Endothelial cell of umbilical vein (primary cell): Measurements from ENCODE around the gene PAK4. TPM values are rescaled to one million over a fixed set of nuclear protein-coding genes. Genes with fewer than 3 reads are reported as not detected.

ENCODE experiments used
- BruUV-seq: library from RNA; stranded (reverse); fragments of 400-500 nt; replicated peaks from 2 replicates; lab custom pipeline; 2021; lab: Mats Ljungman, UMichigan
- CTCF ChIA-PET: fragments of 300-600, 350-600 bp; sonication (Branson Sonifier 250); formaldehyde crosslinking; loops from one replicate; lab custom pipeline; 2021; ENCODE audit warnings: antibody characterized with exemption, inconsistent platforms; lab: Charles Lee
- POLR2A ChIA-PET: fragments of 300-600, 350-600 bp; sonication (Branson Sonifier 250); formaldehyde crosslinking; loops from one replicate; lab custom pipeline; 2021; ENCODE audit warnings: antibody characterized with exemption, inconsistent platforms; lab: Charles Lee
- DNase-seq: peaks from one replicate; pipeline ENCODE4 v3.0.0-alpha.2; 2011; ENCODE audit warnings: low read depth, low spot score
- FAIRE-seq: peaks from 2 replicates; lab custom pipeline; 2011; peaks lifted over from hg19 to GRCh38; lab: Jason Lieb, UNC
- H2AFZ ChIP-seq: 2 replicates; pipeline ENCODE4 v1.6.0; 2012; ENCODE audit warnings: low read depth, low read length, control low read depth, inconsistent platforms
- H3K27ac ChIP-seq: 2 replicates; pipeline ENCODE4 v1.5.1; 2011; ENCODE audit warnings: low read depth, mild to moderate bottlenecking, control low read depth, low read length, moderate library complexity; ENCODE audit not compliant: insufficient read depth
- H3K27me3 ChIP-seq, 2 experiments: 2 replicates each; pipeline versions ENCODE4 v1.6.0 to v1.6.1; 2011; ENCODE audit warnings: low read length in 2 of 2, mixed read lengths in 1 of 2; ENCODE audit not compliant: control insufficient read depth in 2 of 2, insufficient read depth in 2 of 2
- H3K36me3 ChIP-seq, 2 experiments: 2 replicates in 1 of 2; 3 replicates in 1 of 2; pipeline ENCODE4 v1.5.1; 2011; ENCODE audit warnings: low read length in 2 of 2, mild to moderate bottlenecking in 1 of 2, moderate library complexity in 1 of 2; ENCODE audit not compliant: control insufficient read depth in 2 of 2, insufficient read depth in 2 of 2; ENCODE audit errors: extremely low read depth in 1 of 2
- H3K4me1 ChIP-seq: 3 replicates; pipeline ENCODE4 v1.5.1; 2011; ENCODE audit warnings: mild to moderate bottlenecking, low read length; ENCODE audit not compliant: control insufficient read depth, insufficient read depth; ENCODE audit errors: extremely low read depth
- H3K4me2 ChIP-seq: 2 replicates; pipeline ENCODE4 v1.6.1; 2011; ENCODE audit warnings: low read length, control low read depth, mixed read lengths; ENCODE audit not compliant: insufficient read depth
- H3K4me3 ChIP-seq, 3 experiments: fragments of 200-600 bp in 1 of 3; sonication (generic), shearing (Covaris generic) in 1 of 3; replicated peaks in 1 of 3; 2 replicates each; pipeline ENCODE4 v1.5.1; 2011 to 2016; ENCODE audit warnings: control low read depth in 3 of 3, low read length in 3 of 3, mild to moderate bottlenecking in 2 of 3, inconsistent platforms in 1 of 3, low read depth in 1 of 3, moderate library complexity in 1 of 3; ENCODE audit not compliant: insufficient read depth in 1 of 3
- H3K79me2 ChIP-seq: 2 replicates; pipeline ENCODE4 v1.6.0; 2012; ENCODE audit warnings: low read length, inconsistent platforms; ENCODE audit not compliant: control insufficient read depth, insufficient read depth
- H3K9ac ChIP-seq: replicated peaks from 2 replicates; pipeline ENCODE3; 2011; ENCODE audit warnings: low read length, control low read depth; ENCODE audit not compliant: insufficient read depth; ENCODE audit errors: extremely low read depth
- H3K9me1 ChIP-seq: replicated peaks from 3 replicates; pipeline ENCODE4 v1.6.0; 2011; ENCODE audit warnings: mild to moderate bottlenecking, low read length; ENCODE audit not compliant: control insufficient read depth, insufficient read depth; ENCODE audit errors: extremely low read depth
- H3K9me3 ChIP-seq: replicated peaks from 2 replicates; pipeline ENCODE4 v1.5.1; 2012; ENCODE audit warnings: low read length, inconsistent platforms; ENCODE audit not compliant: control insufficient read depth, insufficient read depth
- H4K20me1 ChIP-seq: replicated peaks from 2 replicates; pipeline ENCODE3; 2011; ENCODE audit warnings: mild to moderate bottlenecking, low read length; ENCODE audit not compliant: control insufficient read depth, insufficient read depth; ENCODE audit errors: extremely low read depth
- CTCF ChIP-seq, 2 donors: IDR thresholded peaks; 1 replicate in 1 of 2; 2 replicates in 1 of 2; pipeline ENCODE4 v1.5.1; 2011; ENCODE audit warnings: low read length in 2 of 2, mild to moderate bottlenecking in 2 of 2, moderate library complexity in 2 of 2, control low read depth in 1 of 2, inconsistent platforms in 1 of 2, low read depth in 1 of 2; ENCODE audit not compliant: insufficient read depth in 1 of 2; ENCODE audit errors: extremely low read depth in 1 of 2
- EZH2 ChIP-seq: IDR thresholded peaks from 2 replicates; pipeline ENCODE4 v1.6.1; 2012; ENCODE audit warnings: borderline replicate concordance, low read depth, mild to moderate bottlenecking, moderate library complexity, low read length, inconsistent platforms; ENCODE audit not compliant: severe bottlenecking
- FOS ChIP-seq: IDR thresholded peaks from 2 replicates; pipeline ENCODE4 v1.6.1; 2011; ENCODE audit warnings: mild to moderate bottlenecking, low read length, moderate library complexity, borderline replicate concordance; ENCODE audit not compliant: insufficient read depth
- GATA2 ChIP-seq: IDR thresholded peaks from 2 replicates; pipeline ENCODE4 v1.7.0; 2011; ENCODE audit warnings: low read depth, mild to moderate bottlenecking, moderate library complexity, mixed read lengths, low read length; ENCODE audit not compliant: insufficient read length, insufficient read depth
- JUN ChIP-seq: IDR thresholded peaks from 2 replicates; pipeline ENCODE4 v1.6.1; 2011; ENCODE audit warnings: borderline replicate concordance, low read depth; ENCODE audit not compliant: insufficient read length, insufficient read depth
- MYC ChIP-seq: IDR thresholded peaks from one replicate; pipeline ENCODE4 v1.6.1; 2011; ENCODE audit warnings: mild to moderate bottlenecking, low read depth, low read length
- POLR2A ChIP-seq: IDR thresholded peaks from 2 replicates; pipeline ENCODE4 v1.6.1; 2012; ENCODE audit warnings: low read depth, mild to moderate bottlenecking, control low read depth, low read length
- POLR2AphosphoS5 ChIP-seq: IDR thresholded peaks from 2 replicates; pipeline ENCODE4 v1.6.1; 2012; ENCODE audit warnings: low read depth, mild to moderate bottlenecking, control low read depth, low read length, moderate library complexity; ENCODE audit not compliant: insufficient read depth
- dilution Hi-C: fragments of 300-500 bp; cut with MboI; formaldehyde crosslinking; loops from one replicate; pipeline ENCODE4 v1.15.0; 2019; ENCODE audit warnings: low sequenced_read_pairs; ENCODE audit not compliant: extremely low pct_ligation_motif_present
- intact Hi-C: fragments of 100-400 bp; cut with micrococcal nuclease; formaldehyde crosslinking; loops from one replicate; pipeline ENCODE4 v1.10.0; 2022
- polyA plus RNA-seq, 4 experiments: library from polyadenylated mRNA; depleted of rRNA in 3 of 4; stranded (reverse) in 3 of 4; unstranded in 1 of 4; fragments of >200 nt; gene quantifications; 2 replicates each; pipeline versions ENCODE4 v1.2.1 to v1.2.3, GENCODE V29; 2011 to 2012; ENCODE audit warnings: missing spikeins in 1 of 4
- total RNA-seq: library from RNA; stranded (reverse); gene quantifications from 2 replicates; pipeline ENCODE4 v1.2.3, GENCODE V29; 2021
- TF ChIP-seq, protein P1 (sequence below): IDR thresholded peaks from 2 replicates; pipeline ENCODE4 v1.6.1; 2011; ENCODE audit not compliant: insufficient read depth, insufficient read length

Gene PAK4
- total and polyA plus RNA-seq, 2 donors (not counting 3 experiments of a cell fraction or from before 2014, with no cell fraction given) = 39.8 to 55.4 TPM

DNA sequence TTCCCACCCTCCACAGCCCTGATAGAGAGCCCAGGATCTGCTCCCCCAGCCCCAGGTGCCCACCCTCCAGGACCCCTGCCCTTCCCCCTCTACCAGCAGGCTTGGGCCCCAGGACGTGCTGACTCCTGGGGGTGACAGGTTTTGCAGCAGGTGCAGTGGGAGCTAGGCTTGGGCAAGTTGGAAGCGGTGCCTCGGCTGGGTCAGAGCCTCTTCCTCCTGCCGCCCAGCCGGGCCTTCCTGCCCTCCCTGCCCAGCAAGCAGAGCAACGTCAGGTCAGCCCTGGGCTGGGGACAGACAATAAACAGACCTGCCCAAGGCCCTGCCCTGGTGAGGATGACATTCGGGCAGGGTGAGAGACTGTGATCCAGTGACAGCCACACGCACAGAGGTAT, 62.0 kb downstream of the PAK4 start:
- dilution Hi-C loops = no loop called here

More for the DNA sequence above, 62.0 kb downstream of the PAK4 start:
- Histone ChIP-seq H3K27me3 (peaks cover 4 to 7% of the 10 kb centered on the region in 2 experiments), H3K9me1 (no peaks in the 10 kb centered on the region), H3K27ac (no peak overlapping the region), H3K9me3 (no peaks in the 10 kb centered on the region), H3K4me2 (no peak overlapping the region), H3K79me2 (no peaks in the 10 kb centered on the region), H2AFZ (no peak overlapping the region), H3K4me3 (no peak overlapping the region), H3K9ac (no peak overlapping the region), H3K4me1 (peaks cover 5% of the 10 kb centered on the region), H3K36me3 (no peaks in the 10 kb centered on the region), H4K20me1 (no peaks in the 10 kb centered on the region)
- intact Hi-C loops = loop anchor here (1.0 to 2.0 kb wide), 4 partner anchors 43 to 225 kb away; no protein-coding TSS in a partner anchor
- POLR2A ChIA-PET = no interaction called here
- CTCF ChIA-PET = interaction anchor here (1.0 to 2.8 kb wide), 6 partner anchors 11 to 140 kb away, joined by 3 to 12 read pairs (median 4); no protein-coding TSS in a partner anchor
- FAIRE-seq = no peak
- TF ChIP-seq CTCF (IDR thresholded peaks at IDR 0.05; ENCODE audit: extremely low read depth in 1 of 2, insufficient read depth in 1 of 2, low read depth in 1 of 2, low read length in 2 of 2) (no peak), POLR2A (no peak), FOS (no peak), MYC (no peak), POLR2AphosphoS5 (no peak), GATA2 (no peak), JUN (no peak), EZH2 (no peak)
- TF ChIP-seq, protein P1, sequence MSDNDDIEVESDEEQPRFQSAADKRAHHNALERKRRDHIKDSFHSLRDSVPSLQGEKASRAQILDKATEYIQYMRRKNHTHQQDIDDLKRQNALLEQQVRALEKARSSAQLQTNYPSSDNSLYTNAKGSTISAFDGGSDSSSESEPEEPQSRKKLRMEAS = no peak
- no TSS peak for BruUV-seq
- DNase-seq = no peak
